ENCODE measurements around the gene TBX19.

DNA sequence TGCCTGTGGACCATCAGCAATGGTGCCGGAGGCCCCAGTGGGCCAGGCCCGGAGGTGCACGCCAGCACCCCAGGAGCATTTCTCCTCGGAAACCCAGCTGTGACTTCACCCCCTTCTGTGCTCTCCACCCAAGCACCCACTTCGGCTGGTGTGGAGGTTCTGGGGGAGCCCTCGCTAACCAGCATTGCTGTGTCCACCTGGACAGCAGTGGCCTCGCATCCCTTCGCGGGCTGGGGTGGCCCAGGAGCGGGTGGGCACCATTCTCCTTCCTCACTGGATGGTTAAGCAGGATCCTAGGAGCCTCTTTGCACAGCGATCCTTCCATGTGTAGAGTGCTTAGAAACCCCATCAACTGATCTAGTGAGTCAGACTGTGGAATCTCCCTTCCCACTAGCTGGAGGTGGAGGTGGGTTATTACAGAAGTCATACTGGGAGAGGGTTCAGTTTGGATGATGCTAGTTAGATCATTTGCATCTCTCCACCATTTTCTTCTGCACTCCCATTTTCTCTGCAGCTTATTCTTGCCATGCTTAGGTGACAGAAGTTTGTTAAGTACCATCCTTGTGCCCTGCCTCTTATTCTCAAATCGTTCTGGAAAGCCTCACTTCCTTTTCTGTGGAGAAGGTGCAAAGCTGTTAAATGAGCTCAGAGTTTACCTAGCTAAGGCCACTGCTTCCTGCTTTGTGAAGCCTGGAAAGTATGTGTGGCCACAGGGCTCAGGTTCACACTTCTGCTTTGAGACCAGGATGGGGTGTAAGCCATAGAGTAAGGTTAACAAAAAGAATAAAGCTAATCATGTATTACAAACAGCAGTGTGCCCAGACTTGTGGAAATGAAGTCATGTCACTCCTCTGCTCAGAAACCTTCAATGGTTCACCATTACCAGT, 32.3 kb downstream of the TBX19 start:
- no peak for TF ChIP-seq POLR2A (IDR thresholded peaks at IDR 0.05)
- TF ChIP-seq, protein P1, sequence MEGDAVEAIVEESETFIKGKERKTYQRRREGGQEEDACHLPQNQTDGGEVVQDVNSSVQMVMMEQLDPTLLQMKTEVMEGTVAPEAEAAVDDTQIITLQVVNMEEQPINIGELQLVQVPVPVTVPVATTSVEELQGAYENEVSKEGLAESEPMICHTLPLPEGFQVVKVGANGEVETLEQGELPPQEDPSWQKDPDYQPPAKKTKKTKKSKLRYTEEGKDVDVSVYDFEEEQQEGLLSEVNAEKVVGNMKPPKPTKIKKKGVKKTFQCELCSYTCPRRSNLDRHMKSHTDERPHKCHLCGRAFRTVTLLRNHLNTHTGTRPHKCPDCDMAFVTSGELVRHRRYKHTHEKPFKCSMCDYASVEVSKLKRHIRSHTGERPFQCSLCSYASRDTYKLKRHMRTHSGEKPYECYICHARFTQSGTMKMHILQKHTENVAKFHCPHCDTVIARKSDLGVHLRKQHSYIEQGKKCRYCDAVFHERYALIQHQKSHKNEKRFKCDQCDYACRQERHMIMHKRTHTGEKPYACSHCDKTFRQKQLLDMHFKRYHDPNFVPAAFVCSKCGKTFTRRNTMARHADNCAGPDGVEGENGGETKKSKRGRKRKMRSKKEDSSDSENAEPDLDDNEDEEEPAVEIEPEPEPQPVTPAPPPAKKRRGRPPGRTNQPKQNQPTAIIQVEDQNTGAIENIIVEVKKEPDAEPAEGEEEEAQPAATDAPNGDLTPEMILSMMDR (IDR thresholded peaks at IDR 0.05): no peak
- no peak for TF ChIP-seq POLR2AphosphoS5 (IDR thresholded peaks at IDR 0.05; ENCODE audit: insufficient read depth in 1 of 2, low read depth in 1 of 2)

All from vagina (tissue), 2 donors.